Measurements from ENCODE around the gene ATAD2B.
A peak's percentile ranks its signal among the peaks of the same experiment; 100 is the strongest.
"Not testable (repeated sequence)": the region's sequence is repeated elsewhere in the genome, so short reads cannot be mapped to it uniquely, and the experiment has no call there.

ATAD2B gene

GRCh38 chr2:23926750-23927571, at the start of gene ATAD2B:
Gene ATAD2B (minus strand): TSS chr2:23927123. CDS start chr2:23926770, 353 bp downstream.
- DNase-seq (ENCODE audit: low read depth in 1 of 2, low spot score in 1 of 2): peak; percentile 84 to 86

GRCh38 chr2:23967846-23968245, 40.9 kb upstream of the ATAD2B start:
- DNase-seq (ENCODE audit: low read depth in 1 of 2, low spot score in 1 of 2): no peak

GRCh38 chr2:23954325-23955014, 27.5 kb upstream of the ATAD2B start:
- DNase-seq (ENCODE audit: low read depth in 1 of 2, low spot score in 1 of 2): no peak

GRCh38 chr2:23953625-23954024, 26.7 kb upstream of the ATAD2B start:
- DNase-seq (ENCODE audit: low read depth in 1 of 2, low spot score in 1 of 2): no peak

- not testable (repeated sequence) for DNase-seq (ENCODE audit: low read depth in 1 of 2, low spot score in 1 of 2)
These were observed 25.6 kb upstream of the ATAD2B start for GRCh38 chr2:23952558-23952957.

- no peak for DNase-seq (ENCODE audit: low read depth in 1 of 2, low spot score in 1 of 2)
These were observed 20.4 kb upstream of the ATAD2B start for GRCh38 chr2:23947350-23947749.

GRCh38 chr2:23944976-23945375, 18.1 kb upstream of the ATAD2B start:
- DNase-seq (ENCODE audit: low read depth in 1 of 2, low spot score in 1 of 2): no peak

GRCh38 chr2:23944527-23944926, 17.6 kb upstream of the ATAD2B start:
- DNase-seq (ENCODE audit: low read depth in 1 of 2, low spot score in 1 of 2): no peak

- DNase-seq (ENCODE audit: low read depth in 1 of 2, low spot score in 1 of 2): no peak
These were observed 16.7 kb upstream of the ATAD2B start for GRCh38 chr2:23943666-23944065.

- no peak for DNase-seq (ENCODE audit: low read depth in 1 of 2, low spot score in 1 of 2)
These were observed 14.7 kb upstream of the ATAD2B start for GRCh38 chr2:23941644-23942043.

GRCh38 chr2:23940718-23941620, 14.0 kb upstream of the ATAD2B start:
- peak; percentile 20 to 34 for DNase-seq (ENCODE audit: low read depth in 1 of 2, low spot score in 1 of 2)

GRCh38 chr2:23939987-23940717, 13.2 kb upstream of the ATAD2B start, which contains the start of gene UBXN2A:
Gene UBXN2A (plus strand): TSS chr2:23940463. CDS start chr2:23958315, 17,852 bp downstream.
- peak; percentile 47 to 56 for DNase-seq (ENCODE audit: low read depth in 1 of 2, low spot score in 1 of 2)

- DNase-seq (ENCODE audit: low read depth in 1 of 2, low spot score in 1 of 2): no peak
These were observed 7.3 kb upstream of the ATAD2B start for GRCh38 chr2:23934259-23934658.

- DNase-seq (ENCODE audit: low read depth in 1 of 2, low spot score in 1 of 2): peak in 1 of 2 donors; percentile 26
These were observed 603 bp downstream of the ATAD2B start for GRCh38 chr2:23926290-23926749.

GRCh38 chr2:23925702-23926289, 1.1 kb downstream of the ATAD2B start:
- DNase-seq (ENCODE audit: low read depth in 1 of 2, low spot score in 1 of 2): peak in 1 of 2 donors; percentile 61

- no peak for DNase-seq (ENCODE audit: low read depth in 1 of 2, low spot score in 1 of 2)
These were observed 2.1 kb downstream of the ATAD2B start for GRCh38 chr2:23924589-23925359.

GRCh38 chr2:23918837-23919489, 8.0 kb downstream of the ATAD2B start:
- DNase-seq (ENCODE audit: low read depth in 1 of 2, low spot score in 1 of 2): no peak

GRCh38 chr2:23916727-23917405, 10.1 kb downstream of the ATAD2B start:
- no peak for DNase-seq (ENCODE audit: low read depth in 1 of 2, low spot score in 1 of 2)

Measured in activated CD4-positive, alpha-beta T cell treated with anti-CD3 and anti-CD28 coated beads, Interleukin-2, amount 50 U/mL, for 24 hours (primary cell).